GM12878 (cell line): Measurements from ENCODE around the gene VTI1A. TPM values are rescaled to one million over a fixed set of nuclear protein-coding genes. Genes with fewer than 3 reads are reported as not detected.

Experiments used
- JUND ChIP-seq: IDR thresholded peaks from 2 replicates; pipeline ENCODE4 v1.6.1; 2012; ENCODE audit warnings: low read depth, mild to moderate bottlenecking, low read length, improper control_type of control experiment, moderate library complexity
- ZBTB4 ChIP-seq: fragments of 450-650 bp; formaldehyde crosslinking; IDR thresholded peaks from 2 replicates; pipeline ENCODE4 v1.4.0; 2022; ENCODE audit warnings: mild to moderate bottlenecking, moderate library complexity
- ZBTB40 ChIP-seq: fragments of 450-650 bp; IDR thresholded peaks from 2 replicates; pipeline ENCODE4 v1.6.1; 2016; ENCODE audit warnings: mild to moderate bottlenecking, moderate library complexity, borderline replicate concordance
- polyA plus RNA-seq, 11 experiments: library from polyadenylated mRNA; depleted of rRNA in 4 of 11; unstranded in 6 of 11; stranded (reverse) in 5 of 11; fragments of >200 nt; fragmentation: Nextera tagmentation in 4 of 11; fragmentation: Illumina TruSeq in 1 of 11; extraction: Ambion mirVana in 4 of 11; extraction: Trizol in 1 of 11; gene quantifications; 1 replicate in 1 of 11; 2 replicates in 10 of 11; pipeline versions ENCODE4 v1.2.1 to v1.2.3, GENCODE V29; 2011 to 2016; ENCODE audit warnings: inconsistent platforms in 2 of 11, missing spikeins in 2 of 11, low read depth in 1 of 11
- total RNA-seq, 4 experiments: library from RNA; depleted of rRNA in 3 of 4; stranded (reverse); fragments of >200 nt in 3 of 4; fragmentation: Illumina TruSeq in 1 of 4; extraction: Trizol in 1 of 4; gene quantifications; 2 replicates each; pipeline versions ENCODE4 v1.2.1 to v1.2.3, GENCODE V29; 2013 to 2021

VTI1A gene
- total and polyA plus RNA-seq, 10 of the 15 experiments (the other 5 are each of a cell fraction or from before 2014, with no cell fraction given) = 12.4 to 43.2 (median 27.5) TPM

GRCh38 chr10:112433136-112433535, 13.9 kb upstream of the VTI1A start (continued):
- TF ChIP-seq ZBTB40 (no peak), JUND (no peak), ZBTB4 (no peak)
- TF ChIP-seq, all 136 proteins: peak for 0
